K562 (cell line): ENCODE data around the gene PALLD. TPM values are rescaled to one million over a fixed set of nuclear protein-coding genes. Genes with fewer than 3 reads are reported as not detected.

Source experiments
- ATAC-seq: fragments of 200-7000 bp; cut with Tn5 transposase; 3 replicates; pipeline ENCODE4 v1.9.1; 2020; ENCODE audit warnings: moderate library complexity
- BruUV-seq: library from RNA; stranded (reverse); fragments of 400-500 nt; replicated peaks from 2 replicates; lab custom pipeline; 2021; lab: Mats Ljungman, UMichigan
- CTCF ChIA-PET: fragments of 300-600 bp; formaldehyde crosslinking; extraction: SDS; loops from one replicate; lab custom pipeline; 2021; ENCODE audit warnings: low intra/inter-chr PET ratio; lab: Yijun Ruan, JAX
- POLR2A ChIA-PET: fragments of 300-600, 350-650 bp; sonication (Branson Sonifier 250); formaldehyde crosslinking; extraction: SDS; loops from one replicate; lab custom pipeline; 2021; ENCODE audit warnings: antibody characterized with exemption, inconsistent platforms; lab: Yijun Ruan, JAX
- DNase-seq, 4 experiments: peaks; one replicate each; pipeline versions ENCODE4 v3.0.0 to v3.0.0-alpha.2; 2011 to 2018; ENCODE audit warnings: low spot score in 3 of 4, mixed read lengths in 3 of 4; ENCODE audit errors: extremely low read depth in 1 of 4
- FAIRE-seq: peaks from 2 replicates; lab custom pipeline; 2011; peaks lifted over from hg19 to GRCh38; lab: Jason Lieb, UNC
- H2AFZ ChIP-seq: 2 replicates; pipeline ENCODE4 v1.6.0; 2011; ENCODE audit warnings: low read depth, low read length, control low read depth, inconsistent platforms
- H3K27ac ChIP-seq: fragments of 200-600 bp; 3 replicates; pipeline ENCODE4 v1.8.0; 2011; ENCODE audit warnings: low read depth, mild to moderate bottlenecking, control low read depth, inconsistent platforms, low read length, moderate library complexity, mixed read lengths; ENCODE audit errors: extremely low read depth
- H3K27me3 ChIP-seq, 2 experiments: fragments of 300-600 bp in 1 of 2; 2 replicates in 1 of 2; 3 replicates in 1 of 2; pipeline versions ENCODE4 v1.6.0 to v1.8.0; 2011; ENCODE audit warnings: inconsistent platforms in 2 of 2, low read length in 2 of 2, mild to moderate bottlenecking in 1 of 2, mixed read lengths in 1 of 2, moderate library complexity in 1 of 2; ENCODE audit not compliant: control insufficient read depth in 2 of 2, insufficient read depth in 2 of 2
- H3K36me3 ChIP-seq: fragments of 300-600 bp; 3 replicates; pipeline ENCODE4 v1.8.0; 2011; ENCODE audit warnings: mild to moderate bottlenecking, low read length, inconsistent platforms; ENCODE audit not compliant: control insufficient read depth, insufficient read depth
- H3K4me1 ChIP-seq, 2 experiments: fragments of 200-600 bp in 1 of 2; replicated peaks in 1 of 2; 2 replicates in 1 of 2; 3 replicates in 1 of 2; pipeline versions ENCODE4 v1.5.1 to v1.8.0; 2011; ENCODE audit warnings: inconsistent platforms in 2 of 2, low read length in 2 of 2, mild to moderate bottlenecking in 1 of 2, mixed read lengths in 1 of 2, moderate library complexity in 1 of 2; ENCODE audit not compliant: control insufficient read depth in 2 of 2, insufficient read depth in 2 of 2
- H3K4me2 ChIP-seq: 2 replicates; pipeline ENCODE4 v1.6.1; 2011; ENCODE audit warnings: low read length, control low read depth, inconsistent platforms, mixed read lengths; ENCODE audit not compliant: insufficient read depth
- H3K4me3 ChIP-seq: fragments of 200-600 bp; sonication (generic), shearing (Covaris generic); 2 replicates; pipeline ENCODE4 v1.5.1; 2016; ENCODE audit warnings: control low read depth, inconsistent platforms
- H3K79me2 ChIP-seq: fragments of 200-600 bp; 3 replicates; pipeline ENCODE4 v1.8.0; 2011; ENCODE audit warnings: low read length, inconsistent platforms; ENCODE audit not compliant: control insufficient read depth, insufficient read depth
- H3K9ac ChIP-seq, 2 experiments: 2 replicates each; pipeline versions ENCODE4 v1.6.0 to v1.6.1; 2011; ENCODE audit warnings: low read depth in 2 of 2, low read length in 2 of 2, control low read depth in 1 of 2, inconsistent platforms in 1 of 2, mild to moderate bottlenecking in 1 of 2, mixed read lengths in 1 of 2; ENCODE audit not compliant: insufficient read depth in 1 of 2
- H3K9me1 ChIP-seq: one replicate; pipeline ENCODE4 v1.6.0; 2011; ENCODE audit warnings: inconsistent platforms, mild to moderate bottlenecking, low read length, moderate library complexity; ENCODE audit not compliant: control insufficient read depth, insufficient read depth
- H3K9me3 ChIP-seq: replicated peaks from 2 replicates; pipeline ENCODE4 v1.5.1; 2011; ENCODE audit warnings: low read depth, low read length, inconsistent platforms; ENCODE audit not compliant: control insufficient read depth, insufficient read depth
- H4K20me1 ChIP-seq: replicated peaks from 2 replicates; pipeline ENCODE4 v1.6.1; 2011; ENCODE audit warnings: low read length, inconsistent platforms, mixed read lengths; ENCODE audit not compliant: control insufficient read depth, insufficient read depth
- BCL6 ChIP-seq: fragments of 250-450 bp; sonication (Bioruptor Pico); IDR thresholded peaks from 2 replicates; pipeline ENCODE4 v1.4.0; 2020
- CREB3L1 ChIP-seq: fragments of 450-650 bp; IDR thresholded peaks from 2 replicates; pipeline ENCODE4 v1.6.1; 2014; ENCODE audit warnings: low read depth, mild to moderate bottlenecking, moderate library complexity, borderline replicate concordance
- MAZ ChIP-seq, 2 experiments: fragments of 450-650 bp in 1 of 2; sonication (generic) in 1 of 2; formaldehyde crosslinking; IDR thresholded peaks in 1 of 2; conservative IDR thresholded peaks in 1 of 2; 2 replicates each; pipeline versions ENCODE4 v1.4.0 to v1.5.0; 2020; ENCODE audit warnings: mild to moderate bottlenecking in 1 of 2, missing genetic modification reagents in 1 of 2
- MCM5 ChIP-seq: fragments of 450-650 bp; IDR thresholded peaks from 2 replicates; pipeline ENCODE4 v1.6.1; 2016; ENCODE audit warnings: low read depth
- MLLT1 ChIP-seq, 2 experiments: fragments of 450-650 bp; IDR thresholded peaks; 2 replicates each; pipeline ENCODE4 v1.6.1; 2016
- MLX ChIP-seq, 2 experiments: fragments of 450-650 bp in 1 of 2; sonication (generic) in 1 of 2; formaldehyde crosslinking; conservative IDR thresholded peaks; 2 replicates each; pipeline versions ENCODE4 v1.4.0 to v1.8.1; 2020 to 2022; ENCODE audit warnings: mild to moderate bottlenecking in 1 of 2, missing genetic modification reagents in 1 of 2
- RFX7 ChIP-seq: fragments of 250-450 bp; sonication (Bioruptor Pico); IDR thresholded peaks from 2 replicates; pipeline ENCODE4 v1.5.1; 2021; ENCODE audit warnings: mild to moderate bottlenecking
- WGBS: fragments of 100-300 bp; shearing (Covaris generic); methylation state at CpG from one replicate; pipeline ENCODE4 v1.1.6; 2016; ENCODE audit warnings: low coverage, mixed read lengths; ENCODE audit not compliant: insufficient coverage; ENCODE audit errors: missing lambda C conversion rate; 5-methylcytosine and 5-hydroxymethylcytosine counted together
- in situ Hi-C: fragments of 300-500 bp; cut with MboI; formaldehyde crosslinking; loops from 4 replicates; pipeline ENCODE4 v1.15.0; 2018; ENCODE audit warnings: inconsistent platforms, mixed read lengths
- intact Hi-C: fragments of 100-400 bp; cut with micrococcal nuclease; formaldehyde crosslinking; loops from 2 replicates; pipeline ENCODE4 v1.14.2; 2022
- polyA plus RNA-seq, 8 experiments: library from polyadenylated mRNA; depleted of rRNA in 4 of 8; stranded (reverse) in 5 of 8; unstranded in 3 of 8; fragments of >200 nt; fragmentation: Nextera tagmentation in 2 of 8; fragmentation: Illumina TruSeq in 1 of 8; extraction: Ambion mirVana in 2 of 8; extraction: Trizol in 1 of 8; gene quantifications; 2 replicates each; pipeline versions ENCODE4 v1.2.1 to v1.2.3, GENCODE V29; 2011 to 2014; ENCODE audit warnings: inconsistent platforms in 1 of 8, missing spikeins in 1 of 8
- total RNA-seq, 7 experiments: library from RNA; depleted of rRNA in 6 of 7; stranded (reverse); fragments of >200 nt in 6 of 7; fragmentation: Illumina TruSeq in 2 of 7; extraction: Trizol in 2 of 7; gene quantifications; 2 replicates each; pipeline versions ENCODE4 v1.2.1 to v1.2.3, GENCODE V29; 2011 to 2021; ENCODE audit warnings: low replicate concordance in 1 of 7

The PALLD gene
- total and polyA plus RNA-seq, 9 of the 15 experiments (the other 6 are each of a cell fraction or from before 2014, with no cell fraction given): 0.01 to 0.35 (median 0.06) TPM; not detected in 3

- Histone ChIP-seq H3K4me3 (no peak overlapping the region), H3K79me2 (no peaks in the 10 kb centered on the region), H3K9me1 (no peaks in the 10 kb centered on the region), H2AFZ (no peak overlapping the region), H3K4me2 (no peak overlapping the region), H3K9me3 (no peaks in the 10 kb centered on the region), H4K20me1 (no peaks in the 10 kb centered on the region), H3K36me3 (no peaks in the 10 kb centered on the region), H3K27ac (no peak overlapping the region), H3K9ac (no peak overlapping the region), H3K27me3 (no peaks in the 10 kb centered on the region), H3K4me1 (no peaks in the 10 kb centered on the region)
- TF ChIP-seq MCM5: no peak
- TF ChIP-seq MLLT1 (IDR thresholded peaks at IDR 0.05): no peak
- TF ChIP-seq MLX (CRISPR knock-in tag; conservative IDR thresholded peaks at IDR 0.05): no peak
- no peak for TF ChIP-seq BCL6 (CRISPR knock-in tag)
- TF ChIP-seq RFX7 (CRISPR knock-in tag): no peak
- no peak for TF ChIP-seq CREB3L1
- TF ChIP-seq MAZ (CRISPR knock-in tag; conservative IDR thresholded peaks at IDR 0.05 in 1 of 2, IDR thresholded peaks at IDR 0.05 in 1 of 2): no peak
- ATAC-seq: no peak
- no TSS peak for BruUV-seq
- WGBS: 0% methylated on average over 3 of the region's 3 CpGs
- DNase-seq: no peak
- intact Hi-C loops: no loop called here
- POLR2A ChIA-PET: no interaction called here
- FAIRE-seq: no peak
- CTCF ChIA-PET: no interaction called here
- in situ Hi-C loops: no loop called here
Observed at GRCh38 chr4:168605411-168605810, 108.6 kb downstream of the PALLD start.
